GM19328 (cell line): ENCODE measurements around the gene PRR3.
A peak's percentile ranks its signal among the peaks of the same experiment; 100 is the strongest.
"Not testable (repeated sequence)": the region's sequence is repeated elsewhere in the genome, so short reads cannot be mapped to it uniquely, and the experiment has no call there.

Experiments used
- ATAC-seq: cut with Tn5 transposase; IDR thresholded peaks from one replicate; pipeline ENCODE4 v1.9.1; 2021; ENCODE audit warnings: mild to moderate bottlenecking, moderate library complexity; ENCODE audit not compliant: unreplicated experiment

PRR3 gene, protein sequence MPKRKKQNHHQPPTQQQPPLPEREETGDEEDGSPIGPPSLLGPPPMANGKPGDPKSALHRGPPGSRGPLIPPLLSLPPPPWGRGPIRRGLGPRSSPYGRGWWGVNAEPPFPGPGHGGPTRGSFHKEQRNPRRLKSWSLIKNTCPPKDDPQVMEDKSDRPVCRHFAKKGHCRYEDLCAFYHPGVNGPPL

DNA sequence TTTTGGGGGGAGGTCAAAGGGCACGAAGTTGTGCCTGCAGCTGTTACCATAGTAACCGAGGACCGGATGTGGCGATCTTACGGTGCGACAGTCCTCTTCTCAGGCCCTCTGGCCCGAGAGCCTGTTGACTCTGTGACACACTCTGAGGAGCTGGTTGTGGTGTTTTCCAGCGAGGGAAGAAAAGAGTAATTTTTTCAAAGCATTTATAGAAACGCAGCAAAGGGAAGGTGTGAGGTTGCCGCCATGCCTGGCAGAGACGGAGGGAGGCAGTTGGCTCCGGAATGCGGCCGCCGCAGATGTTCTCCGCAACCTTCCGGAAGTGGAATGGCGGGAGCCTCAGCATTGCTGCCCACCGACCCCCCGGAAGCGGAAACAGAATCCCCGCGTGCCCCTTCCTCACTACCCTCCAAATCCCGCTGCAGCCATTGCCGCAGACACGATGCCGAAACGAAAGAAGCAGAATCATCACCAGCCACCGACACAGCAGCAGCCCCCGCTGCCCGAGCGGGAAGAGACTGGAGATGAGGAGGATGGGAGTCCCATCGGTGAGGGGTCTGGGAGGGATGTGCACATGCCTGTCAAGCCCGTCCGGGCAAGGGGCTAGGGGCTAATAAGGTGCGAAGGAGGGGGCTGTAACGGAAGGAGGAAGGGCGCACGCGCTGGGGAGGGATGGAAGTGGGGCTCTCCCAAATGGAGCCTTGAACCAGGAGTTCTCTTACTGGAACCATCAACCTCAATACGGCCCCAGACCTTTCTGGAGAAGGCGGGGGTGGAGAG lies at the start of gene PRR3:
PRR3 (plus strand) TSS at position 390 of the 777 bp plus-strand sequence; CDS start at position 440, 50 bp downstream.
- peak; percentile 34 for ATAC-seq

DNA sequence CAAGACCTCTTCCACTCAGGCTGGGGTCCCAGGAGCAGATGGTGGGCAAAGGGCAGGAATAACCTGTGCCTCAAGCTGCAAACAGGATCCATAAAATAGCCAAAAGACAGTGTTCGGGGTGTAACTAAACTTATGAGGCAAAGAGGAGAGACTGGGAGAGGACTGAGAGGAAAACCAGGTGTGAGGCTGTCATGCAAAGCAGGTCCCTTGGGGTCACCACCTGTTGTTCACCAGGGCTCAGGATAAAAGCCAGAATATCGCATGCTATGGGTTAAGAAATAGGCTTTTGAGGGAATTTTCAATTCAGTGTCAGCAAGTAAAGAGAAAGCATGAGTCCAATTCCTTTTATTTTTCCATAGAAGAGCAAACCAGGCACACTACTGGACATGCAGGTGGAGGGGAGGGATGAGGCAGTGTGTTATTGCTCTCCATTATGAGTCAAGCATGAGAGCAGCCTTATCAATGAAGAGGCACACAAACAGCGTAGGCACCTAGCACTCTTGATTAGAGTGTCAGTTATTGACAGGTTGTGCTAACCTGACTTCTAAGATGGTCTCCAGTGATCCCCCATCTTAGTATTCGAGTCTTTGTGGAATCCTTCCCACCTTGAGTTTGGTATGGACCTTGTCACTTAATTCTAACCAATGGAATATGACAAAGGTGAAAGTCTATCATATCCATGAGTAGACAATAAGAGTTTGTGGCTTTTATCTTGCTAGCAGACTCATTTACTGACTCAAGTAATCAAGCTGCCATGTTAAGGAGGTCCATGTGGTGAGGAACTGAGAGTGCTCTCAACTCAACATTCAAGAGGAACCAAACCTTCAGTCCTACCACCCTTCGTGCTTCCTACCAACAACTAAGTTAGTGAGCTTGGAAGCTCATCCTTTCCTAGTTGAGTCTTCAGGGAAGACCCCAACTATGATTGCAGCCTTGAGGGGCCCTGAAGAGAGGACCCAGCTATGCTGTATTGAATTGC lies 49.0 kb upstream of the PRR3 start:
- ATAC-seq: no peak

DNA sequence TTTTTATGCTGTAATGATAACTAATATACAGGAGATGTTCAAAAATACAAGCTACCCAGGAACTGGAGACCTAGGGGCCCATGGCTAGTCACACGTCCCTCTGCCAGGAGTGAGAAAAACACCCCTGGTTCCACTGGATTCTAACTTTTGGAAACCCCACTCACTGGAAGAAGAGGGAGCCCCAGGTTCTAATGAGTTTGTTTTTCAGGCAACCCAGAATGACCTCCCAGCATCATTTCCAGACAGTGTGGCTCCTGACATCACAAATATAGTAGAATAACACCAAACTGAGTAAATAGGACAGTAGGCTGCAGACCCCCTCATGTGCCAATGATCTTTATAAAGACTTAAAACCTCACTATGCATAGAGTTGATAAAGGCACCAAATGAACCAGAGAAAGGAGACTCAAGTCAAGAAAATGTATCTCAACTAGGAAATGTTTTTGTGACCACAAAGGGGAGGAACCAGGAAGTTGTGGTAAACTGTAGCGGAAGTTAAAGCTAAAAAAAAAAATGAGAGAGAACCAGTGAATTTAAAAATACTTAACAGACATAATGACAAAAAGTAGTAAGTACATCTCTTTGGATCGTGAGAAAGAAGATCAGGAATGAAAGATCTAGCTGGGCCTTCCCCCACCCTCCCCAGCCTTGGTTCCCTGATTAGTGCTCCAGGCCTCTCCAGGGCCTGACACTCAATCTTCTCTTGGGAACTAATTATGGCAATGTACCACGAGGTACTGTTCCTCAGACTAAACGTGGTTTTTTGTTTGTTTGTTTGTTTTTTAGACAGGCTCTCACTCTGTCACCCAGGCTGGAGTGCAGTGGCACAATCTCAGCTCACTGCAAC lies 48.0 kb upstream of the PRR3 start:
- ATAC-seq: no peak

DNA sequence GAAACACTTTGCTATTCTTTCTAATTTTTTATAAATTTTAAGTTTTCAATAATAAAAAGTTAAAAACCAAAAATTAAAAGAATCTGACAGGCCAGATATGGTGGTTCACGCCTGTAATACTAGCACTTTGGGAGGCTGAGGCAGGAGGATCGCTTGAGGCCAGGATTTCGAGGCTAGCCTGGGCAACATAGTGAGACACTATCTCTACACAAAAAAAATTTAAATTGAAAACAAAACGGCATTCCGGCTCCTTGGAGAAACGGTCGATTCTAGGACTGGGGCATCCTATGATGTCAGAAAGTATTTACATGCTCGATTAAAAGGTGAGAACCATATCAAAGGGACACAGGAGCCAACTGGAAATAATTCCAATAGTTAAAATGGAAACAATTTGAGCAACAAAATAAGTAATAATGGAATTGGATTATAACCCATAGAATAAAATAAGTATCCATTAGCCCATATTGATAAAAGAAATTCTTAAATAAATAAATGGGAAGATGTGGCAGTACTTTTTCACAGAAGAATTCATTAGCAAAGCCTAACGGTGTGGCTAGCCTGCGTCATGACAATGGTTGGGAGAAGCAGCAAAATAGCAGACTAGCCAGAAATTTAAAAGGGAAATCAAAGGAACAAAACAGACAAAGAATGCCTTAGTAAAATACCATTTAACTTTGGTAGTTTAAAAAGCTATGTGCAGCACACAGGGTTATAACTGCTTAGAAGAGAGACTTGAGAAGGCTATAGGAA lies 46.5 kb upstream of the PRR3 start:
- ATAC-seq: no peak

DNA sequence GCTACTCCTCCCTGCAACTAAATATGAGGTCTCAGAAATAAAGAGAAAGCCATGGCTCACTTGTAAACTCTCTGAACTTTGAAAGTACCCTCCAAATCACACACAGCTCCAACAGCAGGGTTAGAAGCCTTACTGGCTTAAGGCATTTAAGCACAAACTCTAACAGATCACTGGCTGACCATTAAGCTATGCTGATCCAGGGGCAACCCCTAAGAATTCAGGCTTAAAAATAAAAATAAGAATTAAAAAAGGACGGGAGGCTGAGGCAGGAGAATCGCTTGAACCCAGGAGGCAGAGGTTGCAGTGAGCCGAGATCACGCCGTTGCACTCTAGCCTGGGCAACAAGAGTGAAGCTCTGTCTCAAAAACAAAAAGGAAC lies 45.9 kb upstream of the PRR3 start:
- no peak for ATAC-seq

DNA sequence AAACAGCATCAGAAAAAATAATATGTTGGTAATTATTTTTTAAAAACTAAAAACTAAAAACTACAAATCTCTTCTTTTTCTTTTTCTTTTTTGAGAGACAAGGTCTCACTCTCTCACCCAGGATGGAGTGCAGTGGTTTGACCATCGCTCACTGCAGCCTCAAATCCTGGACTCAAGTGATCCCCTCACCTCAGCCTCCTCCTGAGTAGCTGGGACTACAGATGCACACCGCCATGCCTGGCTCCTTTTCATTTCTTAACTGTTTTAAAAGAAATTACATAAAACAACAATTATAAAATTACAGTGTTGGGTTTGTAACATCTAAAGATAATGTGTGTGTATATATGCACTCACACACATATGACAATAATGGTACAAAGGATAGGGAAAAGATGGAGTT lies 43.6 kb upstream of the PRR3 start:
- no peak for ATAC-seq

DNA sequence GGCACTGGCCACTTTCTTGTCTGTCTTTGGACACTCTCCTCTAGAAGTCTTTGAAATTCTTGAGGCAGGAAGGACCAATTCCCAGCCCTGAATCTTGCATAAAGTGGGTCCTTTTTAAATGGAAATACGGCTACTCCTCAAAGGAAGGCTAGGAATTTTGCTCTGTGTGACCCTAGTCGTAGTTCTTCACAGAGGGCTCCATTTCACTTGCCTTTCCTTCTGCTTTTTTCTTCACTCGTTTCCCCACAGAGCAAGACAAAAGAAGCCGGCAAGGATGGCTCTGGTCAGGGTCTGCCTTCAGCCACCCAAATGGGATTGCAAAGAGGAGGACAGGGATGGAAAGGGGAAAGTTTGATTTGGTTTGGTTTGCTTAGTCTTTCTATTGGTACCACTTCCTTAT lies 42.0 kb upstream of the PRR3 start:
- no peak for ATAC-seq

DNA sequence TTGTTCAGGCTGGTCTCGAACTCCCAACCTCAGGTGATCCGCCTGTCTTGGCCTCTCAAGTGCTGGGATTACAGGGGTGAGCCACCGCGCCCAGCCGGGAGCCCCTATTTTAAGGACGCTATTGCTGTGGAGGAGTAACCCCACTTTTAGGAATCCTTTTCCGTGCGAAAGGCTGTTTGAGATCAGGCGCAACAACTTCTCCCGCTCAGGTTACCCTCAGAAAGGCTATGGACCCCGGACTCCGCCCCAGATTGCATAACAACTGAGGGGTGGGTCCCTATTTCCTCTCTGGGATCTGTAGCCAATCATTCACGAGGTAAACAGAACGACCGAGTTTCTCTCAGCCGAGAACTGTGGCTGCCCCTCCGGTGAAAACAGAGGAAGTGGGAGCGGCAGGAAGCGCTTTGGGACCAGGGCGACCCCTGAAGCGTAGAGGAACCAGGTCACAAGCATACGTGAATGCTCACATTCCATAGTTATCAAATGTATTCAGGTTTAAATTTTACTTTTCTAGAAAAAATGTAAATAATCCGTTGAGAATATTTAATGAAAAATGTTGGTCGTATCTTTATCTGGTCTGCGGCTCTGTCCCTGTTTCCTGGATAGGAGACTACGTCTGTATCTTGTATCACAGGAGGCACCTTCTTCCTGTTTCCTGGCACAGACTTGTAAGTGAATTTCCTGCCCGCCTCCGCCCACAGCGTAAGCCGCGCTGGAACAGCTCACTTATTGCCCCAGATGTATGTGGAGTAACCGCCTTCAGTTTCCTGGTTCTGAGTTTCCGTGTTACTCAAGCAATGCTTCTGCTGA lies 40.9 kb upstream of the PRR3 start:
- ATAC-seq: peak; percentile 60

DNA sequence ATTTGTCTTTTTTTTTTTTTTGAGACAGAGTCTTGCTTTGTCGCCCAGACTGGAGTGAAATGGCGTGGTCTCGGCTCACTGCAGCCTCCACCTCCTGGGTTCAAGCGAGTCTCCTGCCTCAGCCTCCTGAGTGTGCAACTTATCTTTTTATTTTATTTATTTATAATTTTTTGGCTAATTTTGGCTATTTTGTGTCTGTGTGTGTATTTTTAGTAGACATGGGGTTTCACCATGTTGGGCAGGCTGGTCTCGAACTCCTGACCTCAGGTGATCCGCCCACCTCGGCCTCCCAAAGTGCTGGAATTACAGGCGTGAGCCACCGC lies 40.4 kb upstream of the PRR3 start:
- ATAC-seq: not testable (repeated sequence)

DNA sequence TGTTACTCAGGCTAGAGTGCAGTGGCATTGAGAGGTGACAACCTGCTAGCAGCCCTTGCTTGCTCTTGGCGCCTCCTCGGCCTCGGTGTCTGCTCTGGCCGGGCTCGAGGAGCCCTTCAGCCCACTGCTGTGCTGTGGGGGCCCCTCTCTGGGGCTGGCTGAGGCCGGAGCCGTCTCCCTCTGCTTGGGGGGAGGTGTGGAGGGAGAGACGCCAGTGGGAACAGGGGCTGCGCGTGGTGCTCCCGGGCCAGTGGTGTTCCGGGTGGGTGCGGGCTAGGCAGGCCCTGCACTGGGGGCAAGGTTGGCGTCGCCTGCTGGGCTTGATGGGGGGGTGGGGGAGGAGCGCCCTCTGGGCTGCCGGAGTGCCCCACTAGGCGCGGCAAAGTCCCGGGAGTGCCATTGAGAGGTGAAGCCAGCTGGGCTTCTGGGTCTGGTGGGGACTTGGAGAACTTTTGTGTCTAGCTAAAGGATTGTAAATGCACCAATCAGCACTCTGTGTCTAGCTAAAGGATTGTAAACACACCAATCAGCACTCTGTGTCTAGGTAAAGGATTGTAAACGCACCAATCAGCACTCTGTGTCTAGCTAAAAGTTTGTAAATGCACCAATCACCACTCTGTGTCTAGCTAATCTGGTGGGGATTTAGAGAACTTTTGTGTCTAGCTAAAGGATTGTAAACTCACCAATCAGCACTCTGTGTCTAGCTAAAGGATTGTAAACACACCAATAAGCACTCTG lies 39.2 kb upstream of the PRR3 start:
- ATAC-seq: not testable (repeated sequence)

DNA sequence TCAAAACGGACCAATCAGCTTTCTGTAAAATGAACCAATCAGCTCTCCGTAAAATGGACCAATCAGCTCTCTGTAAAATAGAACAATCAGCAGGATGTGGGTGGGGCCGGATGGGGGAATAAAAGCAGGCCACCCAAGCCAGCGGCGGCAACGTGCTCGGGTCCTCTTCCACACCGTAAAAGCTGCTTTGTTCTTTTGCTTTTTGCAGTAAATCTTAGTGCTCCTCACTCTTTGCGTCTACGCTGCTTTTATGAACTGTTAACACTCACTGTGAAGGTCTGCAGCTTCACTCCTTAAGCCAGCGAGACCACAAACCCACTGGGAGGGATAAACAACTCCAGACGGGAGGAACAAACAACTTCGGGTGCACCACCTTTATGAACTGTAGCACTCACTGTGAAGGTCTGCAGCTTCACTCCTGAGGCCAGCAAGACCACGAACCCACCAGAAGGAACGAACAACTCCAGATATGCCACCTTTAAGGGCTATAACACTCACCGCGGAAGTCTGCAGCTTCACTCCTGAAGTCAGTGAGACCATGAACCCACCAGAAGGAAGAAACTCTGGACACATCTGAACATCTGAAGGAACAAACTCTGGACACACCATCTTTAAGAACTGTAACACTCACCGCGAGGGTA lies 38.5 kb upstream of the PRR3 start:
- ATAC-seq: not testable (repeated sequence)

DNA sequence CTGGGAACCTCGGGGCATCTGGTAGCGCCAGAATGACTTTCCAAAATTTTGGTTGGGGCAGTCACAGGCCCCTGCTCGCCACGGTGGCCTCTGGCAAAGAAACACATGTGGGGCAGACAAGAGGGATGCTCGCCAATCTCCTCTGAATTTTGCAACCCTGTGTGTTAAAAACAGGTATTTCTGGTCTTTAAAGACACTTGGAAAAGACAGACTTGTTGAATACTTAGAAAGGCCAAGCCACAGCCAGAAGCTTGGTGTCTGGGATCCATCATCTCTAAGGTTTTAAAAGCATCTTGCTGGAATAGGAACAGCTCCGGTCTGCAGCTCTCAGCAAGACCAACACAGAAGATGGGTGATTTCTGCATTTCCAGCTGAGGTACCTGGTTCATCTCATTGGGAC lies 36.6 kb upstream of the PRR3 start:
- ATAC-seq: no peak

DNA sequence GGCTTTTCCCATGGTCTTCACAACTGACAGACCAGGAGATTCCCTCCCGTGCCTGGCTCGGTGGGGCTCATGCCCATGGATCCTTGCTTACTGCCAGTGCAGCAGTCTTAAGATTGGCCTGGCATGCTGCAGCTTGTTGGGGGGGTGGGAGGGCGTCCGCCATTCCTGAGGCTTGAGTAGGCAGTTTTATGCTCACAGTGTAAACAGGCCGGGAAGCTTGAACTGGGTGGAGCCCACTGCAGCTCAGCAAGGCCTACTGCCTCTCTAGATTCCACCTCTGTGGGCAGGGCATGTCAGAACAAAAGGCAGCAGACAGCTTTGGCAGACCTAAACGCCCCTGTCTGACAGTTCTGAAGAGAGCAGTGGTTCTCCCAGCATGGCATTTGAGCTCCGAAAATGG lies 36.0 kb upstream of the PRR3 start:
- ATAC-seq: not testable (repeated sequence)

DNA sequence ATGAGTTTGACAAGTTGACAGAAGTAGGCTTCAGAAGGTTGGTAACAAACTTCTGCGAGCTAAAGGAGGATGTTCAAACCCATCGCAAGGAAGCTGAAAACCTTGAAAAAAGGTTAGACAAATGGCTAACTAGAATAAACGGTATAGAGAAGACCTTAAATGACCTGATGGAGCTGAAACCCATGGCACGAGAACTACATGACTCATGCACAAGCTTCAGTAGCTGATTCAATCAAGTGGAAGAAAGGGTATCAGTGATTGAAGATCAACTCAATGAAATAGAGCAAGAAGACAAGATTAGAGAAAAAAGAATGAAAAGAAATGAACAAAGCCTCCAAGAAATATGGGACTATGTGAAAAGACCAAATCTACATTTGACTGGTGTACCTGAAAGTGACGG lies 35.1 kb upstream of the PRR3 start:
- ATAC-seq: not testable (repeated sequence)

DNA sequence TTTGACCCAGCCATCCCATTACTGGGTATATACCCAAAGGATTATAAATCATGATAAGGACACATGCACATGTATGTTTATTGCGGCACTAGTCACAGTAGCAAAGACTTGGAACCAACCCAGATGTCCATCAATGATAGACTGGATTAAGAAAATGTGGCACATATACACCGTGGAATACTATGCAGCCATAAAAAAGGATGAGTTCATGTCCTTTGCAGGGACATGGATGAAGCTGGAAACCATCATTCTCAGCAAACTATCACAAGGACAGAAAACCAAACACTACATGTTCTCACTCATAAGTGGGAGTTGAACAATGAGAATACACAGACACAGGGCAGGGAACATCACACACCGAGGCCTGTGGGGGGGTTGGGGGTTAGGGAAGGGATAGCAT lies 30.7 kb upstream of the PRR3 start:
- not testable (repeated sequence) for ATAC-seq

DNA sequence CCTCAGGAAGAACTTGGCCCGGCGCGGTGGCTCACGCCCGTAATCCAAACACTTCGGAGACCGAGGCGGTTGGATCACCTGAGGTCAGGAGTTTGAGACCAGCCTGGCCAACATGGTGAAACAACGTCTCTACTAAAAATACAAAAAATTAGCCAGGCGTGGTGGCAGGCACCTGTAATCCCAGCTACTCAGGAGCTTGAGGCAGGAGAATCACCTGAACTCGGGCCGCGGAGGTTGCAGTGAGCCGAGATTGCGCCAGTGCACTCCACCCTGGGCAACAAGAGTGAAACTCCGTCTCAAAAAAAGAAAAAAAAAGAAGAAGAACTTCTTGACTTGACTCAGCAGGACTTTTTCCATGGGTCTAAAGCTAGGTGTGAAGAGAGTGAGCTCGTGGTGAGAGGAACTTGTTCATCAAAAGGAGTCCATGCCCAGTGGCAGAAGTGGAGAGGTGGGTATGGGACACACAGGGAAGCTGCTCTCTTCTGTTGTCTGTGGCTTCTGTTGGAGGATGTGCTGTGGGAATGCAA lies 27.7 kb upstream of the PRR3 start:
- ATAC-seq: not testable (repeated sequence)

DNA sequence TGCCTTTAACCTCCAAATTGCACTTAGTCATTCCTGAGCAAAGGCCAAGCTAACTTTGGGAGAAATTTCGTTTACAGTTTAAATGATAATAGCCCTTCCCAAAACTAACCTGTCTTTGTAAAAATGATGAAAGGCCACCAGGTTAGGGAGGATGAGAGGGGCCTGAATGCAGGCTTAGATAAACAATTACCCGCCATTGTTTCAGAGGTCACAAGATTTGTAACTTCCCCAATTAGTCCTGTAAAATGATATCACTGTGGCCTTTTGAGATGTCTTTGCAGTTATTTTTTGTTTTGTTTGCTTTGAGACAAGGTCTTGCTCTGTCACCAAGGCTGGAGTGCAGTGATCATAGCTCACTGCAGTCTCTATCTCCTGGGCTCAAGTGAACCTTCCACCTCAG lies 27.1 kb upstream of the PRR3 start:
- ATAC-seq: no peak
